LNCAP (cell line): Measurements from ENCODE around the gene TBX5.

Source experiments
- CTCF ChIP-seq: fragments of 450-650 bp; IDR thresholded peaks from 2 replicates; pipeline ENCODE4 v1.5.1; 2017; ENCODE audit warnings: mild to moderate bottlenecking

The TBX5 gene

GRCh38 chr12:114396869-114397719, 8.8 kb downstream of the TBX5 start:
- no peak for TF ChIP-seq CTCF

GRCh38 chr12:114396153-114396868, 9.6 kb downstream of the TBX5 start:
- TF ChIP-seq CTCF, result no peak

- no peak for TF ChIP-seq CTCF
Measured at GRCh38 chr12:114395755-114396152, 10.2 kb downstream of the TBX5 start.

- TF ChIP-seq CTCF, result no peak
Measured at GRCh38 chr12:114395233-114395632, 10.7 kb downstream of the TBX5 start.

GRCh38 chr12:114393569-114393968, 12.4 kb downstream of the TBX5 start:
- TF ChIP-seq CTCF, result no peak

- TF ChIP-seq CTCF, result no peak
Measured at GRCh38 chr12:114392909-114393308, 13.0 kb downstream of the TBX5 start.

GRCh38 chr12:114391088-114391487, 14.9 kb downstream of the TBX5 start:
- TF ChIP-seq CTCF, result no peak
